Measurements from ENCODE around the gene CDK15.

DNA sequence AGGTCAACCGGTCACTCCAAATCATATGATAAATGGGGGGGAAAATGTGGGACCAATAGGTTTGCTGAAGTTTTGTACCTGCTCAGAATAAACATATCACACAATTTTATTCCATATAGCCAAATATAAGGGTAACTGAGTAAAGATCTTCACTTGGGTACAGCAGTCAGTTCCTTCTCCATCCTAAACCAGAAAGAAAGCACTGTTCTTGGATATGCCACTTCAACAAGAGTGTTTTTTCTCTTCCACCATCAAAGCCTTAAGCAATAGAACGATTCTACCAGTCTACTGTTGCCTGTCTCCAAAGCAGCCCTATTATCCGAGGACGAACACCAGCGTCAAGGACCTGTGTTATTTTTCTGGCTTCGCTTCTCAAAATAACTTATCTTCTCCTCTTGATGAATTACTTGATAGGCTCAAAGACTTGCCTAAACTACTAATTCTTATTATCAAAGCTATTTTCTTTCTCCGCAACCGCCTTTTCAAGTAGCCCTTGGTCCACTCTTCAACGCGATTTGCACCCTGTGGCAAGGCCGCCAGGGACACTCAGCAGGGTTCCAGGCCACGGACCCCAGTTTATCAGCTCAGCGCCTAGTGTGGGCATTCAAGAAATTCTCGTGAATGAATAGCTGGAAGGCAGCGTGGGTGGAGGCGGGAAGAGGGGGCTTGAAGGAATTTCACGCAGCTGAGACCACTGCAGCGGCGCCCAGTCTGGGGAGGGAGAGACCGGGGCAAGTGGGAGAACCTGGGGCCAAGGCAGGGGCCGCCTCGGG is 26.2 kb upstream of the CDK15 start:
- TF ChIP-seq, protein P1, sequence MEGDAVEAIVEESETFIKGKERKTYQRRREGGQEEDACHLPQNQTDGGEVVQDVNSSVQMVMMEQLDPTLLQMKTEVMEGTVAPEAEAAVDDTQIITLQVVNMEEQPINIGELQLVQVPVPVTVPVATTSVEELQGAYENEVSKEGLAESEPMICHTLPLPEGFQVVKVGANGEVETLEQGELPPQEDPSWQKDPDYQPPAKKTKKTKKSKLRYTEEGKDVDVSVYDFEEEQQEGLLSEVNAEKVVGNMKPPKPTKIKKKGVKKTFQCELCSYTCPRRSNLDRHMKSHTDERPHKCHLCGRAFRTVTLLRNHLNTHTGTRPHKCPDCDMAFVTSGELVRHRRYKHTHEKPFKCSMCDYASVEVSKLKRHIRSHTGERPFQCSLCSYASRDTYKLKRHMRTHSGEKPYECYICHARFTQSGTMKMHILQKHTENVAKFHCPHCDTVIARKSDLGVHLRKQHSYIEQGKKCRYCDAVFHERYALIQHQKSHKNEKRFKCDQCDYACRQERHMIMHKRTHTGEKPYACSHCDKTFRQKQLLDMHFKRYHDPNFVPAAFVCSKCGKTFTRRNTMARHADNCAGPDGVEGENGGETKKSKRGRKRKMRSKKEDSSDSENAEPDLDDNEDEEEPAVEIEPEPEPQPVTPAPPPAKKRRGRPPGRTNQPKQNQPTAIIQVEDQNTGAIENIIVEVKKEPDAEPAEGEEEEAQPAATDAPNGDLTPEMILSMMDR (IDR thresholded peaks at IDR 0.05 in 4 of 5, conservative IDR thresholded peaks at IDR 0.05 in 1 of 5) = no peak
- TF ChIP-seq POLR2A (IDR thresholded peaks at IDR 0.05) = no peak

Data from gastrocnemius medialis (tissue), 4 donors.